H9 (cell line): Measurements from ENCODE around the gene TENM4. TPM values are rescaled to one million over a fixed set of nuclear protein-coding genes. Genes with fewer than 3 reads are reported as not detected.

Source experiments
- DNase-seq: peaks from one replicate; pipeline ENCODE4 v3.0.0-alpha.2; 2017
- H2AFZ ChIP-seq: one replicate; pipeline ENCODE4 v1.6.1; 2013; ENCODE audit warnings: mild to moderate bottlenecking, low read length, control low read depth, moderate library complexity
- H2AK5ac ChIP-seq: 2 replicates; pipeline ENCODE4 v1.6.1; 2013; ENCODE audit warnings: low read length, control low read depth, mixed read lengths; ENCODE audit not compliant: insufficient read length
- H2BK120ac ChIP-seq: one replicate; pipeline ENCODE4 v1.6.1; 2013; ENCODE audit warnings: low read depth, mild to moderate bottlenecking, low read length, control low read depth, inconsistent platforms; ENCODE audit not compliant: poor library complexity, severe bottlenecking
- H2BK12ac ChIP-seq: 2 replicates; pipeline ENCODE4 v1.6.1; 2013; ENCODE audit warnings: low read length, control low read depth, mixed read lengths, low read depth; ENCODE audit not compliant: insufficient read length
- H2BK15ac ChIP-seq: 2 replicates; pipeline ENCODE4 v1.6.1; 2013; ENCODE audit warnings: low read depth, low read length, control low read depth
- H2BK20ac ChIP-seq: one replicate; pipeline ENCODE4 v1.6.1; 2013; ENCODE audit warnings: low read depth, mild to moderate bottlenecking, low read length, control low read depth, inconsistent platforms; ENCODE audit not compliant: poor library complexity, severe bottlenecking
- H2BK5ac ChIP-seq: 2 replicates; pipeline ENCODE4 v1.6.1; 2013; ENCODE audit warnings: low read length, control low read depth, mixed read lengths; ENCODE audit not compliant: insufficient read length
- H3K14ac ChIP-seq: 2 replicates; pipeline ENCODE4 v1.6.1; 2013; ENCODE audit warnings: low read length, control low read depth; ENCODE audit not compliant: insufficient read depth
- H3K18ac ChIP-seq: 2 replicates; pipeline ENCODE4 v1.6.1; 2013; ENCODE audit warnings: low read depth, mild to moderate bottlenecking, mixed read lengths, low read length, control low read depth; ENCODE audit not compliant: insufficient read length
- H3K23ac ChIP-seq: 2 replicates; pipeline ENCODE4 v1.6.1; 2013; ENCODE audit warnings: low read length, control low read depth, mixed read lengths, low read depth; ENCODE audit not compliant: insufficient read length
- H3K23me2 ChIP-seq: 2 replicates; pipeline ENCODE4 v1.6.1; 2013; ENCODE audit warnings: low read depth, mild to moderate bottlenecking, mixed read lengths, low read length, control low read depth; ENCODE audit not compliant: insufficient read length, poor library complexity, severe bottlenecking
- H3K27ac ChIP-seq: 2 replicates; pipeline ENCODE4 v1.5.1; 2013; ENCODE audit warnings: low read length, control low read depth, mixed read lengths, low read depth; ENCODE audit not compliant: insufficient read length
- H3K27me3 ChIP-seq: 2 replicates; pipeline ENCODE4 v1.6.1; 2013; ENCODE audit warnings: low read length, control low read depth, inconsistent platforms; ENCODE audit not compliant: insufficient read depth
- H3K4ac ChIP-seq: 2 replicates; pipeline ENCODE4 v1.6.1; 2013; ENCODE audit warnings: low read depth, mild to moderate bottlenecking, control low read depth, inconsistent platforms, low read length, moderate library complexity
- H3K4me1 ChIP-seq: 2 replicates; pipeline ENCODE4 v1.6.1; 2013; ENCODE audit warnings: low read length, control low read depth, inconsistent platforms; ENCODE audit not compliant: insufficient read depth
- H3K4me2 ChIP-seq: 2 replicates; pipeline ENCODE4 v1.6.1; 2013; ENCODE audit warnings: low read length, control low read depth, mixed read lengths; ENCODE audit not compliant: insufficient read length, insufficient read depth
- H3K56ac ChIP-seq: 2 replicates; pipeline ENCODE4 v1.6.1; 2013; ENCODE audit warnings: low read depth, mild to moderate bottlenecking, mixed read lengths, low read length, control low read depth; ENCODE audit not compliant: insufficient read length
- H3K79me1 ChIP-seq: 2 replicates; pipeline ENCODE4 v1.6.1; 2013; ENCODE audit warnings: low read depth, mild to moderate bottlenecking, moderate library complexity, low read length, control low read depth, inconsistent platforms; ENCODE audit not compliant: insufficient read depth, poor library complexity, severe bottlenecking
- H3K79me2 ChIP-seq: 2 replicates; pipeline ENCODE4 v1.6.1; 2013; ENCODE audit warnings: low read length, control low read depth, inconsistent platforms; ENCODE audit not compliant: insufficient read depth
- H3K9ac ChIP-seq: 2 replicates; pipeline ENCODE4 v1.6.1; 2013; ENCODE audit warnings: low read length, control low read depth, mixed read lengths; ENCODE audit not compliant: insufficient read length; ENCODE audit errors: extremely low read depth
- H3K9me3 ChIP-seq: one replicate; pipeline ENCODE4 v1.6.1; 2013; ENCODE audit warnings: low read depth, low read length, inconsistent platforms; ENCODE audit not compliant: control insufficient read depth
- H3T11ph ChIP-seq: one replicate; pipeline ENCODE4 v1.6.1; 2013; ENCODE audit warnings: mild to moderate bottlenecking, low read length, control low read depth, inconsistent platforms
- H4K20me1 ChIP-seq: one replicate; pipeline ENCODE4 v1.6.1; 2013; ENCODE audit not compliant: control insufficient read depth, insufficient read length, insufficient read depth
- H4K5ac ChIP-seq: 2 replicates; pipeline ENCODE4 v1.6.1; 2013; ENCODE audit warnings: low read depth, mild to moderate bottlenecking, mixed read lengths, low read length, control low read depth; ENCODE audit not compliant: insufficient read length
- H4K8ac ChIP-seq: replicated peaks from 2 replicates; pipeline ENCODE4 v1.6.1; 2013; ENCODE audit warnings: low read length, control low read depth, mixed read lengths, low read depth; ENCODE audit not compliant: insufficient read length
- H4K91ac ChIP-seq: 2 replicates; pipeline ENCODE4 v1.6.1; 2013; ENCODE audit warnings: low read depth, mild to moderate bottlenecking, moderate library complexity, mixed read lengths, low read length, control low read depth; ENCODE audit not compliant: insufficient read length
- H3K27ac Mint-ChIP-seq, 3 experiments: 2 replicates in 2 of 3; 3 replicates in 1 of 3; pipeline ENCODE4 v1.8.0; 2020 to 2021; ENCODE audit warnings: mixed read lengths in 3 of 3, mild to moderate bottlenecking in 1 of 3, moderate library complexity in 1 of 3
- H3K27me3 Mint-ChIP-seq: 2 replicates; pipeline ENCODE4 v1.8.0; 2021; ENCODE audit warnings: low read depth, mild to moderate bottlenecking, moderate library complexity, mixed read lengths
- H3K36me3 Mint-ChIP-seq, 3 experiments: 2 replicates in 2 of 3; 3 replicates in 1 of 3; pipeline ENCODE4 v1.8.0; 2020 to 2021; ENCODE audit warnings: low read depth in 3 of 3, mixed read lengths in 3 of 3; ENCODE audit not compliant: insufficient read depth in 1 of 3
- H3K4me1 Mint-ChIP-seq, 2 experiments: 2 replicates each; pipeline ENCODE4 v1.8.0; 2020; ENCODE audit warnings: mixed read lengths in 2 of 2
- H3K4me3 Mint-ChIP-seq, 2 experiments: 2 replicates in 1 of 2; 3 replicates in 1 of 2; pipeline ENCODE4 v1.8.0; 2020 to 2021; ENCODE audit warnings: mild to moderate bottlenecking in 2 of 2, mixed read lengths in 2 of 2, moderate library complexity in 1 of 2
- H3K9me3 Mint-ChIP-seq, 2 experiments: 2 replicates in 1 of 2; 3 replicates in 1 of 2; pipeline ENCODE4 v1.8.0; 2020; ENCODE audit warnings: mild to moderate bottlenecking in 2 of 2, mixed read lengths in 2 of 2, moderate library complexity in 1 of 2
- CTCF ChIP-seq: fragments of 200-600 bp; sonication (generic); conservative IDR thresholded peaks from 3 replicates; pipeline ENCODE4 v1.8.0; 2021; ENCODE audit warnings: antibody characterized with exemption, mild to moderate bottlenecking
- WGBS: extraction: QIAGEN DNeasy Blood & Tissue Kit; methylation state at CpG from one replicate; pipeline ENCODE4 v1.1.7; 2013; ENCODE audit warnings: missing lambda C conversion rate, low lambda C conversion rate, mixed read lengths; ENCODE audit not compliant: insufficient read length; ENCODE audit errors: extremely low coverage; 5-methylcytosine and 5-hydroxymethylcytosine counted together
- total RNA-seq: library from RNA; stranded (reverse); gene quantifications from 2 replicates; pipeline ENCODE4 v1.2.1, GENCODE V29; 2021

Gene TENM4
- total RNA-seq, 1 experiment from 2014 or later: 4.6 TPM

- no peaks in the 10 kb centered on the region; the same call in 1 of the 2 replicates for H3K27me3 Mint-ChIP-seq
- H3K36me3 Mint-ChIP-seq: peaks cover 2 to 12% (median 9%) of the 10 kb centered on the region in 3 experiments; a peak in 6 of 7 replicates
- H3K4me1 ChIP-seq: no peaks in the 10 kb centered on the region
- H3K23ac ChIP-seq: no peak overlapping the region
- H2BK120ac ChIP-seq: no peak overlapping the region
- no peak overlapping the region for H2BK12ac ChIP-seq
- H2AFZ ChIP-seq: no peak overlapping the region
- no peaks in the 10 kb centered on the region for H3K79me2 ChIP-seq
- WGBS: no CpG with 5 or more reads among the region's 6 CpGs
- no peak overlapping the region for H3K27ac ChIP-seq
- no peak overlapping the region for H4K91ac ChIP-seq
- H4K20me1 ChIP-seq: no peaks in the 10 kb centered on the region
- no peak overlapping the region for H2BK20ac ChIP-seq
- H3K4me2 ChIP-seq: no peak overlapping the region
- H2AK5ac ChIP-seq: no peak overlapping the region
- no peak for DNase-seq
- H3K14ac ChIP-seq: no peak overlapping the region
- H3K9me3 ChIP-seq: no peaks in the 10 kb centered on the region
- no peak overlapping the region for H3K4ac ChIP-seq
- no peak overlapping the region for H3K4me3 Mint-ChIP-seq
- H3K9me3 Mint-ChIP-seq: peaks cover 9 to 13% of the 10 kb centered on the region in 2 experiments
- H2BK15ac ChIP-seq: no peak overlapping the region
- no peak overlapping the region for H3K18ac ChIP-seq
- TF ChIP-seq CTCF: no peak
- no peaks in the 10 kb centered on the region for H3K27me3 ChIP-seq
- H3K27ac Mint-ChIP-seq: no peak overlapping the region
- H3K9ac ChIP-seq: no peak overlapping the region
- no peaks in the 10 kb centered on the region for H3K79me1 ChIP-seq
- H2BK5ac ChIP-seq: no peak overlapping the region
- H4K5ac ChIP-seq: no peak overlapping the region
- H4K8ac ChIP-seq: no peak overlapping the region
- no peaks in the 10 kb centered on the region for H3K23me2 ChIP-seq
- H3K4me1 Mint-ChIP-seq: peaks cover 30 to 33% of the 10 kb centered on the region in 2 experiments
- no peak overlapping the region for H3T11ph ChIP-seq
- H3K56ac ChIP-seq: no peak overlapping the region
These were observed 23.5 kb downstream of the TENM4 start for GRCh38 chr11:79417069-79417920.
